Vagina (tissue), 2 donors: ENCODE measurements around the gene RLN1. TPM values are rescaled to one million over a fixed set of nuclear protein-coding genes. Genes with fewer than 3 reads are reported as not detected.

Source experiments
- DNase-seq, 2 donors: peaks; one replicate each; pipeline ENCODE4 v3.0.0-alpha.2; 2017; ENCODE audit errors: extremely low spot score in 2 of 2
- H3K27ac ChIP-seq: fragments of 200-600 bp; sonication (generic); one replicate; pipeline ENCODE4 v1.5.1; 2019
- H3K27me3 ChIP-seq: fragments of 200-600 bp; sonication (generic); one replicate; pipeline ENCODE4 v1.5.1; 2019
- H3K36me3 ChIP-seq, 2 donors: fragments of 200-600 bp; sonication (generic); one replicate each; pipeline ENCODE4 v1.5.1; 2017 to 2019
- H3K4me1 ChIP-seq: fragments of 200-600 bp; sonication (generic); one replicate; pipeline ENCODE4 v1.5.1; 2019
- H3K4me3 ChIP-seq, 2 donors: fragments of 200-600 bp; sonication (generic); 1 replicate in 1 of 2; 2 replicates in 1 of 2; pipeline ENCODE4 v1.5.1; 2016 to 2019
- H3K9me3 ChIP-seq: fragments of 200-600 bp; sonication (generic); one replicate; pipeline ENCODE4 v1.5.1; 2019
- POLR2A ChIP-seq, 2 donors: fragments of 450-650 bp; IDR thresholded peaks; one replicate each; pipeline ENCODE4 v1.6.1; 2017; ENCODE audit warnings: antibody characterized with exemption in 2 of 2, mild to moderate bottlenecking in 2 of 2, moderate library complexity in 2 of 2
- POLR2AphosphoS5 ChIP-seq, 2 donors: sonication (generic); formaldehyde crosslinking; IDR thresholded peaks; one replicate each; pipeline ENCODE4 v1.9.0; 2017; ENCODE audit warnings: antibody characterized with exemption in 2 of 2, mild to moderate bottlenecking in 2 of 2, low read depth in 1 of 2; ENCODE audit not compliant: insufficient read depth in 1 of 2
- intact Hi-C: fragments of 100-400 bp; cut with DNase I; formaldehyde crosslinking; loops from one replicate; pipeline ENCODE4 v1.15.1; 2023
- total RNA-seq: library from RNA; depleted of rRNA; stranded (reverse); fragments of >200 nt; gene quantifications from one replicate; pipeline ENCODE4 v1.2.3, GENCODE V29; 2016
- TF ChIP-seq, protein P1 (sequence below), 3 experiments: fragments of 450-650 bp in 2 of 3; fragments of 200-600 bp in 1 of 3; sonication (generic) in 1 of 3; IDR thresholded peaks; one replicate each; pipeline ENCODE4 v1.5.1; 2017 to 2019; ENCODE audit warnings: antibody characterized with exemption in 3 of 3, mild to moderate bottlenecking in 2 of 3, moderate library complexity in 2 of 3

The RLN1 gene
- total RNA-seq, 1 donor from 2014 or later: not detected

DNA sequence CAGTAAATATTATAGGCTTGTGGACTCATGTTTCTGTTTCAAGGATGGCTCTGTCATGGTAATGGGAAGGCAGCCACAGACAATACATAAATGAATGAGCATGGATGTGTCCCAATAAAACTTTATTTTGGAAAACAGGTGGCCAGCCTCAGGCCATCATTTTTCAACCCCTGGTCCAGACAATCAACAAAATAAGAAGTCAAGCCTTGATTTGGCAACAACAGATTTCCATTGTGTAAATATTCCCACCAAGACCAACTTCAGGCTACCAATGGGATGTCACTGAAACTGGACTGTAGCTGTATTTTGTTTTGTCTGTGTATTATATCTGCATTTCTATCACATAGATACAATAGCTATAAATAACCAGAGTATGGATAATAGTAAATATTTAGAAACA, 20.7 kb upstream of the RLN1 start:
- Histone ChIP-seq H3K27me3 (no peaks in the 10 kb centered on the region), H3K36me3 (peaks cover 0 to 5% of the 10 kb centered on the region in 2 donors), H3K4me3 (no peak overlapping the region), H3K9me3 (no peaks in the 10 kb centered on the region), H3K4me1 (no peaks in the 10 kb centered on the region), H3K27ac (no peak overlapping the region)
- intact Hi-C loops: no loop called here
- no peak for DNase-seq
- TF ChIP-seq POLR2AphosphoS5 (IDR thresholded peaks at IDR 0.05; ENCODE audit: insufficient read depth in 1 of 2, low read depth in 1 of 2) (no peak), POLR2A (IDR thresholded peaks at IDR 0.05) (no peak)
- TF ChIP-seq, protein P1, sequence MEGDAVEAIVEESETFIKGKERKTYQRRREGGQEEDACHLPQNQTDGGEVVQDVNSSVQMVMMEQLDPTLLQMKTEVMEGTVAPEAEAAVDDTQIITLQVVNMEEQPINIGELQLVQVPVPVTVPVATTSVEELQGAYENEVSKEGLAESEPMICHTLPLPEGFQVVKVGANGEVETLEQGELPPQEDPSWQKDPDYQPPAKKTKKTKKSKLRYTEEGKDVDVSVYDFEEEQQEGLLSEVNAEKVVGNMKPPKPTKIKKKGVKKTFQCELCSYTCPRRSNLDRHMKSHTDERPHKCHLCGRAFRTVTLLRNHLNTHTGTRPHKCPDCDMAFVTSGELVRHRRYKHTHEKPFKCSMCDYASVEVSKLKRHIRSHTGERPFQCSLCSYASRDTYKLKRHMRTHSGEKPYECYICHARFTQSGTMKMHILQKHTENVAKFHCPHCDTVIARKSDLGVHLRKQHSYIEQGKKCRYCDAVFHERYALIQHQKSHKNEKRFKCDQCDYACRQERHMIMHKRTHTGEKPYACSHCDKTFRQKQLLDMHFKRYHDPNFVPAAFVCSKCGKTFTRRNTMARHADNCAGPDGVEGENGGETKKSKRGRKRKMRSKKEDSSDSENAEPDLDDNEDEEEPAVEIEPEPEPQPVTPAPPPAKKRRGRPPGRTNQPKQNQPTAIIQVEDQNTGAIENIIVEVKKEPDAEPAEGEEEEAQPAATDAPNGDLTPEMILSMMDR (IDR thresholded peaks at IDR 0.05): no peak

DNA sequence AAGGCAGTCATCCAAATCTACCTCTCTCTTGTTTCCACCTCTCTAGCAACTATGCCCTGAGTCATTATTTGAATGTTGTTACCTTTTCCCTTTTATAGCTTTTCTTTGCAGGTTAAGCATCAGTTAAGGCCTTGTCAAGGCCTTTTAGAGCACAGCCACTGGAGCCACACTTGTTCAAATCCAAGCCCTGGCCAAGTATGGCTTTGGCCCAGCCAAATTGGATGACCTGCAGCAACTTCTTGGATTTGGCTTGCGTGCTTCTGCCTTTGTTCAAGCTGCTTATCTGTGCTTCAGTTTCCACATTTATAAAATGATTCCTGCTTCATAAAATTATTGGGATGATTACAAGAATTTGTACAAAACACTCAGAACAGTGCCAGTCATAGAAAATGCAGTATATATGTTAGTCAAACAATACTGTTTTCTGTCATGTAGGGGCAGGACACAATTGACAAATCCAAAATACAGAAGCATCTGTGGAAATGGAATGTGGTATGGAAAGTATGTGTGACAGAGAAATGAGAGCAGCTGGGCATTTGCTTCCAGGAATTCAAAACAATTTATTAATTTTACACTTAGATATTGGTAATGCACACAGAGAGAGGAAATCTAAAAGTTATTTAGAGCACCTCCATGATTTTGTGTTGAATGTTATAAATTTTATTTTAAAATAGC, 17.9 kb upstream of the RLN1 start:
- intact Hi-C loops: no loop called here
- H3K27ac ChIP-seq: no peak overlapping the region
- H3K27me3 ChIP-seq: no peaks in the 10 kb centered on the region
- no peaks in the 10 kb centered on the region for H3K9me3 ChIP-seq
- no peak overlapping the region for H3K4me3 ChIP-seq
- H3K4me1 ChIP-seq: no peaks in the 10 kb centered on the region
- H3K36me3 ChIP-seq: peaks cover 0 to 5% of the 10 kb centered on the region in 2 donors
- no peak for DNase-seq
- TF ChIP-seq, protein P1 (IDR thresholded peaks at IDR 0.05): no peak
- TF ChIP-seq POLR2AphosphoS5 (IDR thresholded peaks at IDR 0.05; ENCODE audit: insufficient read depth in 1 of 2, low read depth in 1 of 2): no peak
- no peak for TF ChIP-seq POLR2A (IDR thresholded peaks at IDR 0.05)

DNA sequence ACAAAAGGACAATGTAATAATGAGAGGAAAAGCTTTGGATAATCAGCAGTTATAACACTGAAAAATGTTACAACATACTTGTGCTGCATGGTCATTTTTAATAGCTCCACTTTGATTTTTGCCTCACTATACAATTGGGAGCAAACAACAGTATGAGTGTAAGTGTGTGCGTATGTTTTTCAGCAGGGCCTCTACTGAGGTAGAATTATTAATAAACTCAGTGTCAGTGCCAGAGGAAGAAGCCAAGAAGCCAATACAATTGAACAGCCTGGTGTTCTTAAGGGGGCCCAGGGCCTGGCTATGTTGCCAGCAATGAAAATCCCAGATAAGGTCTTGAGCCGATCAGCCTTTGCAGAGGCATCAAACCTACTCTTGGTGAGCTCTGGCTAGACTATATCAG, 16.1 kb upstream of the RLN1 start:
- Histone ChIP-seq H3K9me3 (no peaks in the 10 kb centered on the region), H3K27ac (no peak overlapping the region), H3K27me3 (no peaks in the 10 kb centered on the region), H3K4me3 (no peak overlapping the region), H3K36me3 (peaks cover 0 to 5% of the 10 kb centered on the region in 2 donors), H3K4me1 (no peaks in the 10 kb centered on the region)
- intact Hi-C loops: no loop called here
- no peak for DNase-seq
- TF ChIP-seq POLR2A (IDR thresholded peaks at IDR 0.05): no peak
- no peak for TF ChIP-seq POLR2AphosphoS5 (IDR thresholded peaks at IDR 0.05; ENCODE audit: insufficient read depth in 1 of 2, low read depth in 1 of 2)
- TF ChIP-seq, protein P1 (IDR thresholded peaks at IDR 0.05): no peak

DNA sequence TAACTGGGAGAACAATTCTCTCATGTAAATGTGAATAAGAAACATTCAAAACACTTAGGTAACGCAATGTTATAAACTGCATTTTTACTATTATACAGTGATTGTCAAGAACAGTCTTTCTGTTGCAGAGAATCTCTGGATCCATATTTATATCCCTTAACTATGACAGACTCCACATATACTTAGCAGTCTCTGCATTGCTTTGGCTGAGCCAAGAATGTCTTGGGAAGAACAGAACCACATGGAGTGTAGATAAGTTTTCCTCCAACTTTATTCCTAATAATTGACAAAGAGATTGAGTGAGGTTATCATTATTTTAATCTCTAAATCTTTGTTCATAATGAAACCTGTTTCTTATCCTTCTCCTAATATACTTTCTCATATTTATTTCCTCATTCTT, 15.6 kb upstream of the RLN1 start:
- DNase-seq: no peak
- TF ChIP-seq, protein P1 (IDR thresholded peaks at IDR 0.05): no peak
- TF ChIP-seq POLR2A (IDR thresholded peaks at IDR 0.05) (no peak), POLR2AphosphoS5 (IDR thresholded peaks at IDR 0.05; ENCODE audit: insufficient read depth in 1 of 2, low read depth in 1 of 2) (no peak)
- H3K4me3 ChIP-seq: no peak overlapping the region
- H3K27ac ChIP-seq: no peak overlapping the region
- no peaks in the 10 kb centered on the region for H3K27me3 ChIP-seq
- peaks cover 0 to 5% of the 10 kb centered on the region in 2 donors for H3K36me3 ChIP-seq
- H3K4me1 ChIP-seq: no peaks in the 10 kb centered on the region
- H3K9me3 ChIP-seq: no peaks in the 10 kb centered on the region
- intact Hi-C loops: no loop called here

DNA sequence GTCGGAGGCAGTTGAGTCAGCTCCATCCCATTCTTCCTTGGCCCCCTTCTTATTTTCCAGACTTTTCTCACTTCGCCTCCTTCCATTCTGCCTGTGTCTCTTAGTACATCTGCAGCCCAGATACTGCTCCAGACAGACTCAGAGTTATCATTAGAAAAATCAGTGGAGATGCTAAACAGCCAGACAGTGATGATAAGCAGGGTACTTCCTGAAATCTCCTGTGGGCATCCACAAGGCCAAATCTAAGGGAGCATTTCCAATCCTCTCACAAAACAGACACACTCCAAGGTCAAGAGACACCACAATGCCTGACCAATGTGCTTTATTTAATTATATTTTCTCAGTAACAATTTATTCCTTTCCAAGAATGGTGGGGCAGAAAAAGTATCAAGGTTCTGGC, 14.5 kb upstream of the RLN1 start:
- H3K27ac ChIP-seq: no peak overlapping the region
- no peaks in the 10 kb centered on the region for H3K9me3 ChIP-seq
- intact Hi-C loops: no loop called here
- H3K4me3 ChIP-seq: no peak overlapping the region
- DNase-seq: no peak
- H3K4me1 ChIP-seq: no peaks in the 10 kb centered on the region
- no peaks in the 10 kb centered on the region for H3K27me3 ChIP-seq
- TF ChIP-seq POLR2AphosphoS5 (IDR thresholded peaks at IDR 0.05; ENCODE audit: insufficient read depth in 1 of 2, low read depth in 1 of 2) (no peak), POLR2A (IDR thresholded peaks at IDR 0.05) (no peak)
- TF ChIP-seq, protein P1 (IDR thresholded peaks at IDR 0.05): no peak
- H3K36me3 ChIP-seq: peaks cover 0 to 5% of the 10 kb centered on the region in 2 donors
